Lung microvascular endothelial cell (primary cell): ENCODE measurements around the gene MAN2B2. TPM values are rescaled to one million over a fixed set of nuclear protein-coding genes. Genes with fewer than 3 reads are reported as not detected.

ENCODE experiments used
- DNase-seq, 2 donors: peaks; one replicate each; pipeline versions ENCODE4 v3.0.0 to v3.0.0-alpha.2; 2010; ENCODE audit warnings: low read depth in 2 of 2
- total RNA-seq: library from RNA; depleted of rRNA; stranded (reverse); fragments of >200 nt; gene quantifications from 2 replicates; pipeline ENCODE4 v1.2.1, GENCODE V29; 2014

MAN2B2 gene
- total RNA-seq, 1 donor from 2014 or later, result 8.9 TPM

DNA sequence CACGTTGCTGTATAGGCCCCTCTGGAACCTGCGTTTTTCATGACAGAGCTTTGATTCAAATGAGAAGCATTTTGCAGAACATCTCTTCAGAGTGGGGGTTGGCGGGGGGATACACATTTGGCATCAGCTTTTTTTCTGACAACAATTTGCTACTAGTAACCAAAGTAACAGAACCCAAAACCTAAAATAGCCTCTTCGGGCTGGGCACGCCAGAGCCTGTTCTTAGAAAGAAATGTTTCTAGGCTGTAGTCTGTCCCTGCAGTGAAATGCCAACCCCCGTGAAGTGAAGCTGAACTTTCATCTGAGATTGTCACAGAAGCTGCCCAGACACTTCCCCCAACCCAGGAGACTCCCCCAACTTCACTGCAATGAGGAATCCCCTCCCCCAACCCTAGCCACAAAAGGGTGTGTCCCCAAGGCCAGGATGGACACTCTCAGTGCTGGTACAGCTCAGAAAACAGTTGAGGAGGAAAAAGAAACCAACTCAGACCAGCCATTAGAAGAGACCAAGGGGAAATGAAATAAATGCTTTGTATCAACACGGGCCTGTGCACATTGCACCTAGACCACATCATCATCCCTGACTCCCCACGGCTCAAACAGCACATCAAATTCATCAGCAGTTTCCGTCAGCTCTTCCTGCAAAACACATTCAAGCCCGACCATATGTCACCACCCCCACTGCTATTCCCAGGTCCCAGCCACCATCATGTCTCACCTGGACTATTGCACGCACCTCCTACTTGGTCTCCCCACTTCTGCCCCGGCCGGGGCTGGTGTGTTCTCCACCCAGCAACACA lies 8.4 kb upstream of the MAN2B2 start:
- DNase-seq, result no peak

DNA sequence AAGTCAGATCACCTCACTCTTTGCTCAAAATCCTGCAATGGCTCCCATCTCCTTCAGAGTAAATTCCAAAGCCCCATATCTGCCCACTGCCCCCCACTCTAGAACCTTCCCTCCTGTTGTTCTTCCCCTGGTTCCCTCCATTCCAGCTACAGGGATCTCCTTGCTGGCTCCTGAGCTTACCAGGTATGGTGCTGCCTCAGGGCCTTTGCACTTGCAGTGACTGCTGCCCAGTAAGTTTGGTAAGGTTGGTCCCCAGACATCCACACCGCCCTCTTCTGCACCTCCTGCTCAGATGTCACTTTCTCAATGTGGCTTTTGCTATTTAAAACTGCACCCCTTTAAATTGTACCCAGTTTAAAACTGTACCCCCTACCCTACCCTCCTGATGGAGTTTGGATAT lies 7.8 kb upstream of the MAN2B2 start:
- no peak for DNase-seq

DNA sequence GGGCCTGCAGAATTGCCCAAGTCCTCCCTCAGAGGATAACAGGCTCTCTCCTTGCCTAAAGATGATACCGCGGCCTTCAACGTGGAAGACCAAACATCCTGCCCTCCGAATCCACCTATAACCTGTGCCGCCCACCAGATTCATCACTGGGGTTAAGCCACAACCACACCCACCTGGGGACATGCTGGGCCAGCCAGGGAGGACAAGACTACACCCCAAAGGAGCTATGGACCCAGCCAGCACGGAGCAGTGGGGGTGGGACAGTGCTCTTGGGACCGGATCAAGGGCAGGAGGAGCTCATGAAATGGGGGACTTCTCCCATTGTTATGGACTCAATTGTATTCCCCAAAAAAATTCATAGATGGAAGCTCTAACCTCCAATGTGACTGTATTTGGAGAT lies 6.8 kb upstream of the MAN2B2 start:
- DNase-seq, result no peak

DNA sequence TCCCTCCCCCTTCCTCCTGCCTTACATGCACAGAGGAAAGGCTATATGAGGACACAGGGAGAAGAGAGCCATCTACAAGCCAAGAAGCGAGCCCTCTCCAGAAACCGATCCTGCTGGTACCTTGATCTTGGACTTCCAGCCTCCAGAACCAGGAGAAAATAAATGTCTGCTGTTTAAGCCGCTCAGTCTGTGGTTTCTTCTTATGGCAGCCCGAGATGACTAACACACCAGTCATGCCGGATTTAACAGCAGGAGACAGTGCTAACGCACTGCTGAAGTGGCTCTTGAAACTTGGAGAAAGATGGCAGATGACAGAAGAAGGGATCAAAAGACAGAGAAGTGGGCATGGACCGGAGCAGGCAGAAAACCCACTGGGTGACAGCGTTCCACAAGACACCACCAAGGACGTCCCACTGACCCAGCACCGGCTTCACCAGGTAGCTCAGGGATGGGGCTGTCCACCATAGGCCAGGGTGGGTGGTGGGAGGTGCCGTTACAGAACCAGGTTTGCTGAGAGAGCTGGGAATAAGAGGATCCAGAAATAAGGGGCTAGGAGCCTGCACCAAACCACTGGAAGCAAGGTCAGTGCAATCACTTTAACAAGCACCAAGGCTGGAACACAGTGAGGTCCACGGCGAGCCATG lies 6.2 kb upstream of the MAN2B2 start:
- peak in 1 of 2 donors; percentile 52 for DNase-seq

DNA sequence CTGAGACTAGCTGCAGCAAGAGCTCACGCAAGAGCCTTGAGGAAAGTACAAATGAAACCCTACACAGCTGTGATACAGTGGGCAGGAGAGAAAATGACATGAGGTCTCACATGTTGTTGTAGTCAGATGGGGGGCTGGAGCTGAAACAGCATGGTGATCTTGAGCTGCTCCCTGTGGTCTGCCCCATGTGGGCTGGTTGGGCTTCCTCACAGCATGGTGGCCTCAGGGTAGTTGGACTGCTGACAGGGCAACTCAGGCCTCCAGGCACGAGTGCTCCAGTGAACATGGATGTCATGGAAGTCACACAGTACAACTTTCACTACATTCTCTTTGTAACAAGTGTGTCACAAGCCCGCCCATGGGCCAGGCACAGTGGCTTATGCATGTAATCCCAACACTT lies 3.4 kb upstream of the MAN2B2 start:
- no peak for DNase-seq

DNA sequence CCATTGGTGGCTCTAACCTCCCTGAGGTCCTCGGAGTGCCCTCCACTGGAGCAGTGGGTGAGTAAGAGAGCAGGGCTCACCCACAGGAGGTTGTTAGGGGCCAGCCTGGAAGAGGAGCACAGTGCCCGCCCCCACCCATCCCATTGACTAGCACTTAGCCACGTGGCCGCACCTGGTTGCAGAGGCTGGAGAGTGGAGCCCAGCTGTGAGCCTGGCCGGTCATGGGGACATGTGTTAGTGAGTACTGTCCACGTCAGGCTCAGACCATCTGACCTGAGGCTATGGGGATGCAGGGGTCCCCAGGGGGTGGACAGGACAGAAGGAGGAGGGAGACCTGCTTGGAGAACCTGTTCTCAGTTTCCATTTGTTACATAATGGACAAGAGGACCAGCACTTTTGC lies 1.4 kb upstream of the MAN2B2 start:
- no peak for DNase-seq

DNA sequence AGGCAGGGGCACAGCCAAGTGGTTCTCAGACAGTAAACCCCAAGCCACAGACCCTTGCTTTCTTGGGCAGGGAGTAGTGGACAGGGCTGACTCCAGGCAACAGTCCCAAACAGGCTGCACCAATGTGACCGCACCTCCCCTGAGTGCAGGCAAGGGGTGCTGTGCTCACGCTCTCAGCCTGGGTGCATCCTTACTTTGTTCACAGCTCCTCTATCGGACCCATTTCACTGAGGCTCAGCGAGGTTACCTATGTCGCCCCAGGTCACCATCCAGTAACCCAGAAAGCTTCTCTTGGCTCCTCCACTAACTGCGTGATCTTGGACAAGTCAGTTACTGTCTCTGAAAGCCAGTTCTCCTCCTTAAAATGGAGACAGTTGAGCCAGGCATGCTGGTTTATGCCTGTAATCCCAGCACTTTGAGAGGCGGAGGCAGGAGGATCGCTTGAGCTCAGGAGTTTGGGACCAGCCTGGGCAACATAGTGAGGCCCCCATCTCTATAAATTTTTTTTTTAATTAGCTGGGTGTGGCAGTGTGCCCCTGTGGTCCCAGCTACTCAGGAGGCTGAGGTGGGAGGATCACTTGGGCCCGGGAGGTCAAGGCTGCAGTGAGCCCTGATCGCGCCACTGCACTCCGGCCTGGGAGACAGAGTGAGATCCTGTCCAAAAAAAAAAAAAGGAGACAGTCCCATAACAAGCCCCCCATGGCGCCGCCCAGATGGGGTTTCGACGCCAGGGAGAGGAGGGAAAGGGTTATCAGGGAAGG lies 823 bp upstream of the MAN2B2 start:
- DNase-seq, result no peak

DNA sequence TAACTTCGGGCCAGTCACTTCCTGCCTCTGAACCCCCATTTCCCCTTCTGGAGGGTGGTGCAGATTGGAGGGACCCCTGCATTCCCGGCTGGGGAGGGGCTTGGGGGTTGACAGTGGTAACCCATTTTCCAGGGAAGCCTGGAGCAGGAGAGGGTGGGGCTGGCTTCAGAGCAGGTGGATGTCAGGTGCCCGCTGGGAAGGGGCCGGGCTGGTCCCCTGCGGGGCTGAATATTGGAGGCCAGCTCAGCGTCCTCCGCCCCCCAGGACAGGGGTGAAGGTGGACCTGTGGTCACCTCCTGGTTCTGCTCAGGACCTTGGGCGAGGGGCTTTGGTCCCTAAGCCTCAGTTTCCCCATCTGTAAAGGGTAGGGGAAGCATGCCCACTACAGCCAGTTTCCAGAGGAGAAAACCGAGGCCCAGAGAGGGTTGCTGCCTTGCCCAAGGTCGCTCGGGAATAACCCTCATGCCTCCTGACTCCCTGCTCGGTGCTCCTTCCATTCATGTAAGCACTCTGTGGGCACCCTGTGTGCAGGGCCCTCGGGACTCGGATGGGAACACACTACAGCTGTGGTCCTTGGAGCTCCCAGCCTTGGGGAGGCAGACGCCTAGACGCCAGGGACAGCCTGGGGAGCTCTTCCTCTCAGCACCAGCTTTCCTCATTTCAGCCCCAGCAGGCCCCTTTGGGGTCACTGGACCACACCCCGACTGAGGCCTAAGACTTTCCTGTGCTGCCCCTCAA lies 683 bp downstream of the MAN2B2 start:
- DNase-seq, result no peak

DNA sequence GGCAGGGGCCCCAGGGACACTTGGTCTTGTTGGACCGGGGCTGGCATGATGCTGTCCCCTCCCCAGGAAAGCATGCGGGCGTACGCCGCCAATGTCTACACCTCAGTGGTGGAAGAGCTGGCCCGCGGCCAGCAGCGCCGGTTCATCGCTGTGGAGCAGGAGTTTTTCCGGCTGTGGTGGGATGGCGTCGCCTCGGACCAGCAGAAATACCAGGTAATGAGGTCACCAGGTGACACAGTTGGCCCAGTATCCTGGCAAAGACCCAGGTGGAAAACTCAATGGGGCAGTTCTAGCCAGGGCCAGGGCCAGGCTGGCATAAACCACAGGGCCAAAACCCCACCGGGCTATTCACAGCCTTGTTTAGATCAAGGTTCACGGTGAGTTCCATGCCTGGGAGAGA lies 1.5 kb downstream of the MAN2B2 start:
- DNase-seq, result peak in 1 of 2 donors; percentile 62

DNA sequence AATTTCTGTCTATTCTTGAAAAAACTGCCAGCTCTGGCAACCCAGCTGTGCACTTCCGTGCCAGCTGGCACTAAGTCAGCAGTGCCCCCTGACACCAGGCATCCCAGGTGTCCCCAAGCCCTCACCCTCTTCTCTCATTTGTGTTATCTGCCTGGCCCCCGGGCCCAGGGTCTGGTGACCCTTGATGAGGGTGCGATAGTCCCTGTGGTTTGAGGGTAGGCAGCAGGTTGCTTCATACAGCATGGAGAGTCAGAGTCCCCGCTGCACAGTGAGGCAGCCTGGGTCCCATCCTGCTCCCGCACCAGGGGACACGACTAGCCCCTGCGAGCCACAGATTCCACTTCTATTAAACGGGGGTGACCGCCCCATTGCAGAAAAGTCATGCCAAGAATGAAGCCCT lies 1.9 kb downstream of the MAN2B2 start:
- no peak for DNase-seq

DNA sequence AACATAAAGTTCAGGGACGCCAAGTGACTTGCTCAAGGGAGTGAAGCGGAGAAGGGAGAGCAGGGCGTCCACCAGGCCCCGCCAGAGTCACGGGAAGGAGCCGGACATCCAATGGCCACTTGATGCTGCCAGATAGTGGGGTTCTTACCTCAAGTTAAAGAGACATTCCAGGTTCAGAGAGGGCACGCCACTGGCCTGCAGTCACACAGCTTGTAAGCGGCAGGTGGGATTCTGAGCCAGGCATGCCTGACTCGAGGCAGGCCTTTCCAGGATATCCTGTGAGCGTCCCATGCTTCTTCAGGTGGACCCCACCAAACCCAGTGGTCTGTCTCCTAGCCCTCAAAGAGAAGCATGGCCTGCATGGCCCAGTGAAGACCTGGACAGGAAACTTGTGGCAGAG lies 2.4 kb downstream of the MAN2B2 start:
- no peak for DNase-seq

DNA sequence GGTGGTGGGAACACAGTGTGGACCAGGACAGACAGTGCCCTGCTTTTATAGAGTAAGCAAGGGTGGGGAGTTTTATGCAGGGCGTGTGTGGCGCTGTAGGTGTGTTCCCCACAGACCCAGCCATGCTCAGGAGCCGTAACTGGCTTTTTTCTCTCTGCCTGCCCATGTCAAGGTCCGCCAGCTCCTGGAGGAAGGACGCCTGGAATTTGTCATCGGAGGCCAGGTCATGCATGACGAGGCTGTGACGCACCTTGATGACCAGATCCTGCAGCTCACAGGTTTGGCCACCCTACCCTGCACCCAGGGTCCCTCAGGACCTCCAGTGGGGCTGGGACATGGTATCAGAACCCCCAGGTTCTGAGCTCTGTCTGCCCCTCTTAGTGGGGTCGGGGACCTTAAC lies 3.2 kb downstream of the MAN2B2 start:
- DNase-seq, result no peak

DNA sequence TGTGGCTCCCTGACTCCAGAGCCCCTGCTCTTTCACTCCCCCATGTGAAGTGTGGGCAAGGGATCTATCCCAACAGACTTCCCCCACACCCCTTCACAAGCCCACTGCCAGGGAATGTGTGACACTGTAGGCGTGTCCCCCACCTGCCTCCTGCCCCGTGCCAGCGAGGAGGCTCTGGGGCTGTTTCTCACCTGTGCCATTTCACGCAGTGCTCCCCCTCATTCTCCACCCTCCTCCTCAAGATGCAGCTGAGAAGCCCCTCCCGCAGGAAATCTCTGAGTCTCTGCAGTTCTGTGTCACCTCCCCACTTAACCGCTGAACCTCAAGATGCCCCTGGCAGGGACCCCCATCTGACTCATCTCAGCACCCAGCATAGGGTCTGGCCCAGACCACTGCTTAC lies 5.4 kb downstream of the MAN2B2 start:
- DNase-seq, result no peak

DNA sequence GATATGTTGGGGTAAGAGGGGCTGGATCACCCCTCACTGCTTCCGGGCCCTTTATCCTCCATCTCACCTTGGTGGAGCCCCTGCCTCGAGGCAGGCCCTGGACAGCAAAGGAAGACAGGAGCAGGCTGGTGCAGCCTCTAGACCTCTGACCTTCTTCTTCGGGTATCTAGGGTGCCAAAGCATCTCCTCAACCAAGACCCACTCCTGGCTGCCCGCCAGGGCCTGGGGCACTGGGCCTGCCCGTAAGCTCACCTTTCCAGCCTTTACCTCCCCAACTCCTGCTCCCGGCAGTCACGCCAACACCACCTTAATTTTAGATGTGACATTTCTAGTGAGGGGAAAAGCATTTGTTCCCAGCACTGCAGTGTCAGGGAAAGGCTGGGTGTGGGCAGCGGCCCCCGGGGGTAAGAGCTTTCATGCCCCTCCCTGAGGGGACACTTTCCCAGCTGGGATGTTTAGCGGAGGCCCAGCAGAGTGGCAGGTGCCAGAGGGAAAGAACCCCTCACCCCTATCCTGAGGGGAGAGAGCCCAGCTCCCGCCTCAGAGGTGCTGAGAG lies 6.7 kb downstream of the MAN2B2 start:
- DNase-seq, result no peak

DNA sequence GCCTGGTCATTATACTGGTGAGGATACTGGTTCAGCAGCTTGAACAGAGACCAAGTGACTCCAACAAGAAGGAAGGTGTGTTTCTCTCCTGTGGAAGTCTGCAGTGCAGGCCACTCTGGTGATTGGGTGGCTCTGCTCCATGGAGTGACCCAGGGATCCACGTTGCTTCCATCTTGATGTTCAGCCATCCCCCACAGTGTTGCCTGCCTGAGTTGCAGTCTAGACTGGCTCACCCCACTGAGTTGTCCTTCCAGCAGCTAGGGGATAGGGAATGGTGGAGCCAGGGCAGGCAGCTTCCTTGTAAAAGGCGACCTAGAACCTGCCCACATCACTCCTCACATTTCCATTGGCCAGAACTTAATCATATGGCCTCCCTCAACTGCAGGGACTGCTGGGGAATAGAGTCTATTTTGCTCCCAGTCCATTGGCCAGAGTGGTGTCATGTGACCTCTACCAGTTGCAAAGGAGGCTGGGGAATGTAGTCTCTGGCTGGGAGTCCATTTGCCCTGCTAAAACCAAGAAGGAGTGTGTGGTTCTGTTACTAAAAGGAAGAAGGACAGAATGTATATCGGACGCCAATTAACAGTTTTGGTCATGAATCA lies 8.0 kb downstream of the MAN2B2 start:
- DNase-seq, result peak; percentile 40 to 42

DNA sequence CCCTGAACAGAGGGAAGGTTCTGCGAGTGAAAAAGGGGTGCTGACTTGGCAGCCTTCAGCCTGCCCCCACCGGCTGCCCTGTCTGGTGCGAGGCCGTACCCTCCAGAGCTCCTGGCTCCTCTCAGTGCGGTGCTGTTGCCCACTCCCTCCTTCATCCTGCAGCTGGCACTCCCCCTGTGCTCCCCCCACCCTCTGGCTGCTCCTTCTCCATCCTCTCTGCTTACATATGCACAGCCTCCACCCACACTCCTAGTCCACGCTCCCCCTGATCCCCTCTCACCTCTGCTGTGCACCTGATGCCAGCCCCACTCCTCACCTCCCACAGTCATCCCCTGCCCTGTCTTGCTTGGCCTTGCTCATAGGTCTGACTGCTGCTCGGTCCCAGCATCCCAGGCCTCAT lies 9.9 kb downstream of the MAN2B2 start:
- no peak for DNase-seq

DNA sequence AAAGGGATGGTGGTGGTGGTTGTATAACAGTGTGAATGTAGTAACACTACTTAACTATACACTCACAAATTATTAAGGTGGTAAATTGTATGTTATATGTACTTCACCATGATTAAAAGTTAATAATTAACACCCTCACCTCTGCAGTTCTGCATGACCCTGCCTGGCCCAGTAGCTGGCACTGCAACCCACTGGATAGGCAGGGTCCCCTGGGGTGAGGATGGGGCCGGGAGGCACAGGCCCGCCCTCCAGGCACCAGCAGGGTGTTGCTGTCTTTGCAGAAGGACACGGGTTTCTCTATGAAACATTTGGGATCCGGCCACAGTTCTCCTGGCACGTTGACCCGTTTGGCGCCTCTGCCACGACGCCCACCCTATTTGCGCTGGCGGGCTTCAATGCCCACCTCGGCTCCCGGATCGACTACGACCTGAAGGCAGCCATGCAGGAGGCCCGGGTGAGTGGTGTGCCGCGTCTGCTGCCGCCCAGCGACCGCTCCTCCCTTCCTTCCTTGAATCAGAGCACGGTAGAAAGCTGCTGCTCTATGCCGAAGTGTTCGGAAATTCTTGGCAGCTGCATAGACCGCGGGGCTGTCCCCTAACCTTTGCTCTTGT lies 11.8 kb downstream of the MAN2B2 start:
- no peak for DNase-seq

DNA sequence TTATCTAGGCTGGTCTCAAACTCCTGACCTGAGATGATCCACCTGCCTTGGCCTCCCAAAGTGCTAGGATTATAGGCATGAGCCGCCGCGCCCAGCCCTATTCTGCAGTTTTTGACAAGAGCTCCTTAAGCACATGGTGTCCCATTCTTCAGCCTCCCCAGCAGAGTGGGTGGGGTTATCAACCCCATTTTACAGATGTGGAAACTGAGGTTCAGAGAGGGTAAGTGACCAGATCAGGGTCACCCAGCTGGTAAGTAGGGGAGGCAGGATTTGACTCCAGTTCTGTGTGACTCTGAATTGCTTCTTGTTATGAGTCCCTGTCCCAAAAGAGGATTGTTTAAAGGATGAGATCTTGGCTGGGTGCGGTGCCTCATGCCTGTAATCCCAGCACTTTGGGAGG lies 14.5 kb downstream of the MAN2B2 start:
- DNase-seq, result no peak

DNA sequence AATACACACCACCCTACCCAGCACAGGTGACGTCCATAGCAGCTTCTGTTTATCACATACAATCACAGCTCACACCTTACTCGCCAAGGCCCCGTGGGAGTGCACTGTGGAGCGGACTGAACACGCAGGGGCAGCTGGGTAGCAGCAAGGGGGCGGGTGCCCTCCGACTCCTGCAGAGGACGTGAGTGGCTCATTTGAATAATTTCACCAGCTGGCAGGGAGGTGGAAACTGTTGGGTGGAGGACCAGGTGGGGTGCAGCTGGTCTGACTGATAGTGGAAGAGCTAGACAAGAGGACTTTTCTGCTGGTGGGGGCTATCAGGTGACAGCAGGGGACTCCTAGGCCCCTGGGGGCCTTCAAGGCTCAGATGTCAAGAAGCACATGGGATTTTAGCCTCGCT lies 16.3 kb downstream of the MAN2B2 start:
- no peak for DNase-seq

DNA sequence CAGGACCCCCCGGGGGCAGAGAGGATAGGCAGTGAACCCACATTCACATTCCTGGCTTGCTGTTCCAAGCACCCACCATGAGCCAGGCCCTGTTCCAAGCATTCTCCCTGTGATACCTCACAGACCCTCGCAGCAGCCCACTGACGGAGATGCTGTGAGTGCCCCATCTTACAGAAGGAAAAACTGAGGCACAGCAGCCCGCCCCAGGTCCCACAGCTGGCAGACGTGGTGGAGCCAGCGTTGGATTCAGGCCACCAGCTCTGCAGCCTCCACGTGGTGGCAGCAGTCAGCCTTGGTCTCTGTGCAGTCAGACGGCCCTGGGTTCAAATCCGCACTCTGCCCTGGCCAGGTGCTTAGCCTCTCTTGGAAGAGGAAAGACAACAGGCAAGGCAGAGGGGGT lies 16.8 kb downstream of the MAN2B2 start:
- no peak for DNase-seq
